Measurements from ENCODE around the gene IL3RA. TPM values are rescaled to one million over a fixed set of nuclear protein-coding genes. Genes with fewer than 3 reads are reported as not detected.
A peak's percentile ranks its signal among the peaks of the same experiment; 100 is the strongest.
"Not testable (repeated sequence)": the region's sequence is repeated elsewhere in the genome, so short reads cannot be mapped to it uniquely, and the experiment has no call there.

IL3RA gene
- 0.70 TPM for polyA plus RNA-seq (2013, experiment 1 of 2; ENCODE audit: insufficient read length)
- 0.97 TPM for polyA plus RNA-seq (2013, experiment 2 of 2; ENCODE audit: insufficient read length)

DNA sequence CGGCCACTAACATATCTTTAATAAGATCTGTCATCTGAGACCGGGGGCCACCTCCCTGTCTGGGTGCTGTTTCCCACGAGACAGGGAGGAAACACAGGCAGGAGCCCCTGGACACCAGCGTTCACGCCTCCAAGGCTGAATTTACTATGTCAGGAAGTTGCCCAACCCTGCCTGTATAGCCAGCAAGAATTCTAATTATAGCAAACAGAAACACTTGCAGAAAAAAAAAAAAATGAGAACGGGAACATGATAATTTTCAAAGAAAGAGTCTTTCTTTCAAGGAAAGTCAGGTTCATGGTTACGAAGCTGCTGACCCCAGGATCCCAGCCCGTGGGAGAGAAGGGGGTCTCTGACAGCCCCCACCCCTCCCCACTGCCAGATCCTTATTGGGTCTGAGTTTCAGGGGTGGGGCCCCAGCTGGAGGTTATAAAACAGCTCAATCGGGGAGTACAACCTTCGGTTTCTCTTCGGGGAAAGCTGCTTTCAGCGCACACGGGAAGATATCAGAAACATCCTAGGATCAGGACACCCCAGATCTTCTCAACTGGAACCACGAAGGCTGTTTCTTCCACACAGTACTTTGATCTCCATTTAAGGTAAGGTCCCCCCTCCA lies at the start of gene IL3RA:
Gene IL3RA, plus strand, starts transcription at position 455 of the 613 bp plus-strand sequence. CDS start 4,981 bp downstream, outside the sequence.
- DNase-seq, result no peak

DNA sequence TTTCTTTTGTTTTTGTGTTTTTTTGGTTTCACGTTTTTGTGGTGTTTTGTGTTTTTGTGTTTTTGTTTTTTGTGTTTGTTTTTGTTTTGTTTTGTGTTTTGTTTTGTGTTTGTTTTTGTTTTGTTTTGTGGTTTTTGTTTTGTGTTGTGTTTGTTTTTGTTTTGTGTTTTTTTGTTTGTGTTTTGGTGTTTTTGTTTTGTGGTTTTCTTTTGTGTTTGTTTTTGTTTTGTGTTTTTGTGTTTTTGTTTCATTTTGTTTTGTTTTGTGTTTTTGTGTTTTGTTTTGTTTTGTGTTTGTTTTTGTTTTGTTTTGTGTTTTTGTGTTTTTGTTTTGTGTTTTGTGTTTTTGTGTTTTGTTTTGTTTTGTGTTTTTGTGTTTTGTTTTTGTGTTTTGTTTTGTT lies 47.0 kb upstream of the IL3RA start:
- DNase-seq, result no peak

DNA sequence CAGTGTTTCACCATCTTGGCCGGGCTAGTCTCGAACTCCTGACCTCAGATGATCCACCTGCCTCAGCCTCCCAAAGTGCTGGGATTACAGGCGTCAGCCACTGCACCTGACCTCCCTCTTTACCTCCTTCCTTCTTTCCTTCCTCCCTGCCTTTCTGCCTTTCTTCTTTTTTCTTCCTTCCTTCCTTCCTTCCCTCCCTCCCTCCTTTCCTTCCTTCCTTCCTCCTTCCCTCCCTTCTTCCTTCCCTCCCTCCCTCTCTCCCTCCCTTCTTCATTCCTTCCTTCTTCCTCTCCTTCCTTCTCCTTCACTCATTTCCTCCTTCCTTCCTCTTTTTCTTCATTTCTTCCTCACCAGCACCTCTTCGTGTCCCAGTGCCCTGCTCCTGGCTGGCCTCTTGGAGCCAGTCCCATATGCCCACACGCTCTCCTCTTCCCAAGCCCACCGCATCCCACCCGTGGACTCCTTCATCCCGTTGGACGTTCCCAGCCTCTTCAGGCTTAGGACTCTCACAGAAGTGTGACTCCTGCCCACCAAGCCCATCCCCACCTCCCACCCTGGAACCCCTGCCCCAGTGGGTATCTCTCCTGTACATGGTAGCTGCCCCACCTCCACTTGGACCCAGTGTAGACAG lies 45.4 kb upstream of the IL3RA start:
- no peak for DNase-seq

DNA sequence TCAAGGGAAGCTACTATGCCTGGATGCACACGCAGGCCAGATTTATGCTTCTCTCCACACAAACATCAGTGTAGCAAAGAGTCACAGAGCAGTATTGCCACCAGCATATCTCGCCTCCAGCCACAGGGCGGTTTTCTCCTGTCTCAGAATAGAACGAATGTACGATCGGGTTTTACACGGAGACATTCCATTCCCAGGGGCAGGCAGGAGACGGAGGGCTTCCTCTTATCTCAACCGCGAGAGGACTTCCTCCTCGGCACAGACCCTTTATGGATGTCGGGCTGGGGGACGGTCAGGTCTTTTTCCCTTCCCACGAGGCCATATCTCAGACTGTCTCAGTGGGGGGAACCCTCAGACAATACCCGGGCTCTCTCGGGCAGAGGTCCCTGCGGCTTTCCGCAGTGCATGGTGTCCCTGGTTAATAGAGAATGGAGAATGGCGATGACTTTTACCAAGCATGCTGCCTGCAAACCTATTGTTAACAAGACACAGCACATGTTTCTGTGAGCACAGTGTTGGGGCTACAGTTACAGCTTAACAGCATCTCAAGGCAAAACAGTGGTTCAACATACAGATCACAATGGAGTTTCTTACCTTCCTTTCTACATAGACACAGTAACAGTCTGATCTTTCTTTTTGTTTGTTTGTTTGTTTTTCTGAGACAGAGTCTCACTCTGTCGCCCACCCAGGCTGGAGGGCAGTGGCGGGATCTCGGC lies 43.9 kb upstream of the IL3RA start:
- DNase-seq, result no peak

DNA sequence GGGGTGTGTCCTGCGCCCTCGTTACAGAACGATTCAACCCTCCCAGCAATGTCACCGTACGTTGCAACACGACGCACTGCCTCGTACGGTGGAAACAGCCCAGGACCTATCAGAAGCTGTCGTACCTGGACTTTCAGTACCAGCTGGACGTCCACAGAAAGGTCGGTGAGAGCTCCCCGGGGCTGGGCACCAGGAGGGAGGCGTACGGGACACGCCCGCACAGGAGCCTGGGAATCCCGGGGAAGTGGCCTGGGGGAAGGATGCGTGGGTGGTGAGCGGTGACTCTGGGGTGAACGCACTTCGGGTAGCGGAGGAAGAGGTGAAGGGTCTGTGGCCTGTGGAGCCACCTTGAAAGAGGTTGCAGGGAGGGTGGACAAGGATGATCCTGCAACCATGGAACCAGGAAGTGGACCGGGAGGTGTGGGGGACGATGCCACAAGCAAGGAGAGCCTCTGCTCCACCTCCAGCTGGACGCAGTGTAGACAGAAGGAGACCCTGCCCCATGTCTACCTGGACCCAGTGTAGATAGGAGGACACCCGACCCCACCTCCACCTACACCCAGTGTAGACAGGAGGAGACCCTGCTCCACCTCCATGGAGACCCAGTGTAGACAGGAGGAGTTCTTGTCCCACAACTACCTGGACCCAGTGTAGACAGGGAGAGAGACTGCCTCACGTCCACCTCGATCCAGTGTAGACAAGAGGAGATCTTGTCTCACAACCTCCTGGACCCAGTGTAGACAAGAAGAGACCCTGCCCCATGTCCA lies 42.1 kb upstream of the IL3RA start:
- no peak for DNase-seq

DNA sequence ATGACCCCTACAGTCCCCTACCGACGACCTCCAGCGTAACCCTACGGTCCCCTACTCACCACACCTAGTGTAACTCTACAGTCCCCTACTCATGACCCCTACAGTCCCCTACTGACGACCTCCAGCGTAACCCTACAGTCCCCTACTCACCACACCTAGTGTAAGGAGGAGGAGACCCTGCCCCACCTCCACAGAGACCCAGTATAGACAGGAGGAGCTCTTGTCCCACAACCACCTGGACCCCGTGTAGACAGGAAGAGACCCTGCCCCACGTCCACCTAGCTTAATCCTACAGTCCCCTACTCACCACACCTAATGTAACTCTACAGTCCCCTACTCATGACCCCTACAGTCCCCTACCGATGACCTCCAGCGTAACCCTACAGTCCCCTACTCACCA lies 41.0 kb upstream of the IL3RA start:
- no peak for DNase-seq

DNA sequence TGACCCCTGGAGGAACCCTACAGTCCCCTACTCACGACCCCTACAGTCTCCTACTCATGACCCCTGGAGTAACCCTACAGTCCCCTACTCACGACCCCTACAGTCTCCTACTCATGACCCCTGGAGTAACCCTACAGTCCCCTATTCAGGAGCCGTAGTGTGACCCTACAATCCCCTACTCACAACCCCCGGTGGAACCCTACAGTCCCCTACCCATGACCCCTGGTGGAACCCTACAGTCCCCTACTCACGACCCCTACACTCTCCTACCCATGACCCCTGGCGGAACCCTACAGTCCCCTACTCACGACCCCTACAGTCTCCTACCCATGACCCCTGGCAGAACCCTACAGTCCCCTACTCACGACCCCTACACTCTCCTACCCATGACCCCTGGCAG lies 39.0 kb upstream of the IL3RA start:
- DNase-seq, result not testable (repeated sequence)

DNA sequence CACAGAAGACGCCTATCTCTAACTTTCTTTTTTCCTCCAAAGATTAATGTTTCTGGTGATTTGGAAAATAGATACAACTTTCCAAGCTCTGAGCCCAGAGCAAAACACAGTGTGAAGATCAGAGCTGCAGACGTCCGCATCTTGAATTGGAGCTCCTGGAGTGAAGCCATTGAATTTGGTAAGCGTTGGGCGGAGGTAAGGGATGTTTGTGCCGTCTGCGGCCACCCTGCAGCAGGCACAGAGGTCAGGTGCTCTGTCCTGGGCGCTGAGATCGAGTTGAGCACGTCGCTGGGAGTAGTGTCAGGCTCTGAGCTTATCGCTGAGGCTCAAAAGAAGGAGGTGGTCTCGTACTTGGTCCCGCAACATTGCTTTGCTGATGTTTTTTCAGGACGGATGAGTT lies 36.1 kb upstream of the IL3RA start:
- DNase-seq, result no peak

DNA sequence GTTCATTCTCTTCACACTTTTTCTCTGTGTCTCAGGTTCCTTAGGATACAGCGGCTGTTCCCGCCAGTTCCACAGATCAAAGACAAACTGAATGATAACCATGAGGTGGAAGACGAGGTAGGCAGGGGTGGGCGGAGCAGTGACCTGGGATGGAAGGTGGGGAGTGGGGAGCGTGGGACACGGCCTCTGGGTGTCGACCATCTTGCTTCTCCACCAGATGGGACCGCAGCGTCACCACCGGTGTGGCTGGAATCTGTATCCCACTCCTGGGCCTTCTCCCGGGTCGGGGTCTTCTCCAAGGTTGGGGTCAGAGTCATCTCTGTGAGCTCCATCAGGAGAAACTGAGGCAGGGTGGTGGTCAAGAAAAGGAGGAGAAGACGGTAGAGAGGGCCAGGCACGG lies 31.2 kb upstream of the IL3RA start:
- no peak for DNase-seq

DNA sequence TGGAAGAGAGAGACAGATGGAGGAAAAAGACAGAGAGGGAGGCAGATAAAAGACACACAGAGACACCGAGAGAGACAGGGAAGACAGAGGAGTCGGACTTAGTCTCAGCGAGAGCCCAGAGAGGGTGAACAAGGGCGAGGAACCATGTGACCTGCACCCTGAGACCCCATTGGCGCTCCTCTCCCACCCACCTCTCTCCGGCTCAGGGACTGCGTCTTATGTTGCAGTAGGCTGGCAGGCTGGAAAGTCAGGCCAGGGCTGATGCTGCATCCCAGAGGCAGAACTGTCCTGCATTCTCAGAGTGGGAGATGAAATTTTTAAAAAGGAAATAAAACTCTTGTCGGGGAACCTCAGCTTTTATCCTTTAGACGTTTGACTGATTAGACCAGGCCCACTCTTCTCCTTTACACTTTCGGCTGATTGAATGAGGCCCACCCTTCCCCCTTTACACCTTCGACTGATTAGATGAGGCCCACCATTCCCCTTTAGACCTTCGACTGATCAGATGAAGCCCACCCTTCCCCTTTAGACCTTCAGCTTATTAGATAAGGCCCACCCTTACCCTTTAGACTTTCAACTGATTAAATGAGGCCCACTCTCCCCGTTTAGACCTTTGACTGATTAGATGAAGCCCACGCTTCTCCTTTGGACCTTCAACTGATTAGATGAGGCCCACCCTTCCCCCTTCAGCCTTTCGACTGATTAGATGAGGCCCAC lies 29.5 kb upstream of the IL3RA start:
- no peak for DNase-seq

DNA sequence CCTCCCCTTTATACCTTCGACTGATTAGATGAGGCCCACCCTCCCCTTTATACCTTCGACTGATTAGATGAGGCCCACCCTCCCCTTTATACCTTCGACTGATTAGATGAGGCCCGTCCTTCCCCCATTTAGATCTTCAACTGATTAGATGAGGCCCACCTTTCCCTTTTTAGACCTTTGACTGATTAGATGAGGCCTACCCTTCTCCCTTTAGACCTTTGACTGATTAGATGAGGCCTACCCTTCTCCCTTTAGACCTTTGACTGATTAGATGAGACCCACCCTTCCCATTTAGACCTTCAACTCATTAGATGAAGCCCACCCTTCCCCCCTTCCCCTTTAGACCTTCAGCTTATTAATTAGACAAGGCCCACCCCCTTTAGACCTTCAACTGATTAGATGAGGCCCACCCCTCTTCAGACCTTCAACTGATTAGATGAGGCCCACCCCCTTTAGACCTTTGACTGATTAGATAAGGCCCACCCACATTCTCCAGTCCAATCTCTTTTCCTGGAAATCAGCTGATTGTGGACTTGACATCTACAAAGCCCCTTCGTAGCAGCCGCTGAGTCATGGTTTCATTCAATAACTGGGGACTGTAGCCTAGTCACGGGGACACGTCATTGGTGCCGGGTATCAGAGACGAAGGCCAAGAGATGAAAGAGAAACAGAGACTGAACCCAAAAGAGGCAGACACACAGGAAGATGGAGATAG lies 28.8 kb upstream of the IL3RA start:
- DNase-seq, result no peak

DNA sequence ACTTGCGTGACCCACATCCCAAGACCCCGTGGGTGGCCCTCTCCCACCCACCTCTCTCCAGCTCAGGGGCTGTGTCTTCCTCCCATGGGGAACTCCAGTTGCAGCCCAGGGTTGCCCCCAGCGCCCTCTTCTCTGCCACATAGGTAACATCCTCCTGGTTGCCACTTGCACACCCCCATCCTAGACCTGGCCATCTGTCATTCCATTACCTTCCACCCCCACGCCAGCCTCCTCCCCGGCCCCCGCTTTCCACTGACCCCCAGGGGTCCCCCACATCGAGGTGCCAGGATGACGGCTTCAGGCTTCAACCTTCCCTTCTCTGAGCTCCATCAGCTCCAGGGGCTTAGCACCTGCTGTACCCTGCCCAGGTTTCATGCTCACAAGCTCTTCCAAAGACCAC lies 28.1 kb upstream of the IL3RA start:
- no peak for DNase-seq

DNA sequence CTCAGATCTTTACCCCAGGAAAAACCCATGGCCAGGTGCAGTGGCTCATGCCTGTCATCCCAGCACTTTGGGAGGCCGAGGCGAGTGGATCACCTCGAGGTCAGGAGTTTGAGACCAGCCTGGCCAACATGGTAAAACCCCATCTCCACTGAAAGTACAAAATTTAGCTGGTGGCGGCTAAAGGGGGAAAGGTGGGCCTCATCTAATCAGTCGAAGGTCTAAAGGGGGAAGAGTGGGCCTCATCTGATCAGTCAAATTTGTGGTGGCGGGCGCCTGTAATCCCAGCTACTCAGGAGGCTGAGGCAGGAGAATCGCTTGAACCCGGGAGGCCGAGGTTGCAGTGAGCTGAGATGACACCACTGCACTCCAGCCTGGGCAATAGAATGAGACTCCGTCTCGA lies 27.7 kb upstream of the IL3RA start:
- not testable (repeated sequence) for DNase-seq

DNA sequence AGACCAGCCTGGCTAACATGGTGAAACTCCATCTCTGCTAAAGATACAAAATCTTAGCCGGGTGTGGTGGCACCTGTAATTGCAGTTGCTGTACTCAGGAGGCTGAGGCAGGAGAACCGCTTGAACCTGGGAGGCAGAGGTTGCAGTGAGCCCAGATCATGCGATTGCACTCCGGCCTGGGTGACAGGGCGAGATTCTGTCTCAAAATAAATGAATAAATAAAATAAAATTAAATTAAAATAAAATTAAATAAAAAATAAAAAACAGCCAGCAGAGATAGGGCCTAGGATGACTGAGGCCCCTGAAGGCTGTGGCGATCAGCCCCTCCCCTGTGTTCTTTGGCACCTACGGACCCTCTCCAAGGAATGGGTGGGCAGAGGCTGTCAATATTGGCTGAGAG lies 22.8 kb upstream of the IL3RA start:
- DNase-seq, result no peak

DNA sequence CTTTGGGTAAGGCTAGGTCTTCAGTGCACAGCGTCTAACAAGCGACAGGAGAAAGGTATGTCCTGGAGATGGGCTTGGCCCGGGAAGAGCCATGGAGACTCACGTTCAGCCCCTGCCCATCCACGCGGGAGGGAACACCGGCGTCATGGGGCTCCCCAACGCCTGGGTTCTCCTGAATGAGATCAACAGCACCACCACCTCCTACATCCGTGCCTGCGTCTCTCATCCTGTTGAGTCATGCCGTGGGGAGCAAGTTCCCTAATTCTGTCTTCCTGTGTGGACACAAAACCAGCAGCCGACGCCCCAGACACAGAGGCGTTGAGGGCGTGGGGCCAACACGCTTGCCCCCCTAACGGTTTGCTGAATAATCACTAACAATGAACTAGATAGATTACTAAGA lies 20.1 kb upstream of the IL3RA start:
- no peak for DNase-seq

DNA sequence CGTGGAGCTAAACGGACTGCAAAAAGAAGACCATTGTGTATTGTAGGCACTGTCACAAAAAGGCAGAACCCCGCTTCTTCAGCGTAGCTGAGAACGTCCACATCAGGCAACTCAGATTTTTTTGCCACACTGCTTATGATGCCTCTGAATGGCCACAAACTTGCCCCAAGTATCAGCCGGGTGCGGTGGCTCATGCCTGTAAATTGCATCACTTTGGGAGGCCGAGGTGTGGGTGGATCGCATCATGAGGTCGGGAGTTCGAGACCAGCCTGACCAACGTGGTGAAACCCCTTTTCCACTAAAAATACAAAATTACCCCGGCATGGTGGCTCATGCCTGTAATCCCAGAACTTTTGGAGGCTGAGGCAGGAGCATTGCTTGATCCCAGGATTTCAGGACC lies 14.9 kb upstream of the IL3RA start:
- DNase-seq, result no peak

DNA sequence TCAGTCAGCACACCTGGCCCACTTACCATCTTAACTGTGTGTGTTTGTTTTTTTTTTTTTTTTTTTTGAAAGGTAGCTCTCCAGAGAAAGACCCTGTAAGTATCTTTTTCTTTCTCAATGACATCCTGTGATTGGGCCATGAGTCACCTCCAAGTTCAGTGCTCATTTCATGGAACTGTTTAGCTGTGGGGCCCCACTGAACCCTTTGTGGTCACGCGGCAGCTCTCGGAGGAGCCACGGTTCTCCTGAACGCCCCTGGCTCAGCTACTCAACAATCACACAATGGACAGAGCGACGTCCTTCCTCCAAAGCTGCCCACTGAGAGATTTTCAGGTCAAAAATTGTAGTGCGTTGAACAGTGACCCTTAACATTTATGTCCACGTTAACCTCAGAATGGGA lies 14.2 kb upstream of the IL3RA start:
- DNase-seq, result no peak

DNA sequence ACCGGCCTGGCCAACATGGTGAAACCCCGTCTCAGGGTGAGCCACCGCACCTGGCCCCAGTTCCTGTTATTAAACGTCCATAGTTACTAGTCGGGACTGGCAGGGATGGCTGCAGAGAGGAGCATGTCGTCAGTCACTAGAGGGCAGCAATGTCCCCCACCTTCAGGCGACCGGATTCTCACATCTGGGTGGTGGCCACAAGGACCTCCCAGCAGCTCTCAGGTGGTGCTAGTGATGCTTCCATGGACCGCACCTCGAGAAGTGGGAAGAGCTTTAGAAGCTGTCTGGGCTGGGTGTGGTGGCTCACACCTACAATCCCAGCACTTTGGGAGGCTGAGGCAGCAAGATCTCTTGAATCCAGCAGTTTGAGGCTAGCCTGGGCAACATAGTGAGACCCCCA lies 13.3 kb upstream of the IL3RA start:
- DNase-seq, result peak; percentile 13

DNA sequence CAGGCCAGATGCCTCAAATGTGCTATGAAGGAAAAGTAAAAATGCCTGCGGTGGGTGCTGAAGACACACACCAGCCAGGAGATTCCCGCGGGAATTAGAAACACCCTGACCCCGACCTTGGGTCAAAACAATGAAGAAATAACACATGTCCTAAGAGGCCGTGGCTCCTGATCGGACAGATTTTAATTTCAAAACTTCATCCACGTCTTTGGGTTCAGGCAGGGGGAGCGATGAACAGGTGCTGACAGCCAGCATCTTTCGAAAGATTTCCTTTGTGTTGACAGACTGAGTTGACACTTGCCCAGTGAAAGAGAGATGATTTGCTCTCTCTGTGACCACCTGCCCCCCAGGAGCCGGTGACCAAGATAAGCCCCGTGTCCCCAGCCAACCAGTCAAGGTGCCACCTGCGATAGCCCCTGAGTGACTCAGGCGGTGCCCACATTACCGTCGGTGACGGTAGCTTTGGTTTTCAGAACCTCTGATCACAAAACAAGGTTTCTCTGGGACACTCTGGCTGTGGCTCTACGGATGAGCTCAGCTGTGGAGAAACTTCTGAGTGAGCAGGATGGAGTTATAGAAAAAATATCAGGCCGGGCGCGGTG lies 11.0 kb upstream of the IL3RA start:
- DNase-seq, result no peak

DNA sequence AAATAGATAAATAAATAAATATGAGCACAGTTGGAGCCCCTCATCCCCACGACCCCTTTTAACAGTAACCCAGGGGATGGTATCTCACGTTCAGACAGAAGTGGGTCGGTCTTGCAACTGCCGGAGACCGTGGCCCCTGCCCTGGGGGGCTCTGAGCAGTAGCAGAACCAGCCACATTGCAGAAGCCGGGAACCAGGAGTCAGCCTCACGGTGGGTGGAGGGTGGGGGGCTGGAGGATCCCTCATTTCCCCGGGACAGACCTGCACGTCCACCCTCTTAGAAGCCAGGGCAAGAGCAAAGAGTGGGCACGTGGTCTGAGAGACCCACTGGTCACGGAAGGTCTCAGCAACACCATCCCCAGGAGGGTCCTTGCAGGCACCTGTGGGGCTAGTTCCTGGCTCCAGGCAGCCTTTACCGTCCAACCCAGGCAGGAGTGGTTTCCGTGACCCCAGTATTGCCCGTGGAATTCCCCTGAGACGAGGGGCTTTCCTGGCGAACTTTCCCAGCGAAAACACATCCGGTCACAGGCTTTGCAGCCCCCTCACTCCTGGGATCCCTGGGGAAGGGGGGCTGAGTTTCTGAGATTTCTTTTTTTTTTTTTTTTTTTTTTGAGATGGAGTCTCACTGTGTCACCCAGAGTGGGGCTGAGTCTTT lies 8.8 kb upstream of the IL3RA start:
- DNase-seq, result no peak

DNA sequence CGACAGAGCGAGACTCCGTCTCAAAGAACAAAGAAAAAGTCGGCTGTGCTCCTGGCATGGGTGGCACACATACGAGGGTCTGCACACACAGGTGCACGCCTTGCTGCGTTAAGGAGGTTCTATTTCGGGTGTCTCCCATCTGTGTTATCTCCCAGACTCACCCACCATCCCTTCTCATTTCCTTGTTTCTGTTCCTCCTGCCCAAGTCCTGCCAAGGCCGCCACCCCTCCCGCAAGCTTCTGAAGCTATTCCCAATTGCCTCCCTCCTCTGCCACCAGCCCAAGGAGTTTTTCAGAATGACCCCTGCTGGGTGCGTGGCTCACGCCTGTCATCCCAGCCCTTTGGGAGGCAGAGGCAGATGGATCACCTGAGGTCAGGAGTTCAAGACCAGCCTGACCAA lies 6.0 kb upstream of the IL3RA start:
- DNase-seq, result no peak

Data from fibroblast of skin of scalp (primary cell).